OCI-LY7 (cell line): ENCODE measurements around the gene AEN. TPM values are rescaled to one million over a fixed set of nuclear protein-coding genes. Genes with fewer than 3 reads are reported as not detected.

Experiments used
- BruUV-seq: library from RNA; stranded (reverse); fragments of 400-500 nt; replicated peaks from 2 replicates; lab custom pipeline; 2021; lab: Mats Ljungman, UMichigan
- CTCF ChIA-PET: fragments of 300-600 bp; sonication (Branson Sonifier 250); formaldehyde crosslinking; loops from one replicate; lab custom pipeline; 2022; ENCODE audit warnings: antibody characterized with exemption; ENCODE audit not compliant: unreplicated experiment; lab: Charles Lee
- POLR2A ChIA-PET: fragments of 300-600 bp; sonication (Branson Sonifier 250); formaldehyde crosslinking; loops from one replicate; lab custom pipeline; 2022; ENCODE audit warnings: antibody characterized with exemption; lab: Charles Lee
- DNase-seq: peaks from one replicate; pipeline ENCODE4 v3.0.0-alpha.2; 2015; ENCODE audit warnings: low spot score
- H2AFZ ChIP-seq: fragments of 200-600 bp; sonication (generic), shearing (Covaris generic); 2 replicates; pipeline ENCODE4 v1.6.1; 2014; ENCODE audit warnings: mild to moderate bottlenecking, antibody characterized with exemption, low read length, moderate library complexity
- H3K27ac ChIP-seq: fragments of 200-600 bp; sonication (generic); 2 replicates; pipeline ENCODE4 v1.5.1; 2014; ENCODE audit warnings: mixed run types, low read depth, mild to moderate bottlenecking, moderate library complexity, low read length, inconsistent platforms; ENCODE audit not compliant: poor library complexity, severe bottlenecking
- H3K36me3 ChIP-seq: fragments of 200-600 bp; sonication (generic); 2 replicates; pipeline ENCODE4 v1.6.1; 2014; ENCODE audit warnings: mild to moderate bottlenecking, antibody characterized with exemption, low read length, moderate library complexity, mixed read lengths; ENCODE audit not compliant: insufficient read depth
- H3K4me1 ChIP-seq: fragments of 200-600 bp; sonication (generic); 2 replicates; pipeline ENCODE4 v1.5.1; 2014; ENCODE audit warnings: mild to moderate bottlenecking, low read length; ENCODE audit not compliant: insufficient read depth, poor library complexity, severe bottlenecking
- H3K4me2 ChIP-seq: fragments of 200-600 bp; sonication (generic); 2 replicates; pipeline ENCODE4 v1.6.1; 2014; ENCODE audit warnings: mild to moderate bottlenecking, low read length
- H3K4me3 ChIP-seq: fragments of 200-600 bp; sonication (generic); 2 replicates; pipeline ENCODE4 v1.5.1; 2014; ENCODE audit warnings: mild to moderate bottlenecking, low read depth, low read length; ENCODE audit not compliant: poor library complexity, severe bottlenecking
- H3K79me2 ChIP-seq: fragments of 200-600 bp; sonication (generic); 2 replicates; pipeline ENCODE4 v1.6.1; 2016; ENCODE audit warnings: low read depth, mild to moderate bottlenecking, low read length, moderate library complexity, mixed read lengths; ENCODE audit not compliant: insufficient read depth
- H3K9me2 ChIP-seq: fragments of 200-600 bp; sonication (generic); 2 replicates; pipeline ENCODE4 v1.6.1; 2016; ENCODE audit warnings: mild to moderate bottlenecking, low read length, mixed read lengths; ENCODE audit not compliant: insufficient read depth
- H3K9me3 ChIP-seq: fragments of 200-600 bp; sonication (generic); 2 replicates; pipeline ENCODE4 v1.6.1; 2014; ENCODE audit warnings: mild to moderate bottlenecking, mixed run types, low read length, mixed read lengths
- H4K20me1 ChIP-seq: fragments of 200-600 bp; sonication (generic); 2 replicates; pipeline ENCODE4 v1.6.1; 2014; ENCODE audit warnings: mild to moderate bottlenecking, antibody characterized with exemption, low read length, moderate library complexity, mixed read lengths; ENCODE audit not compliant: insufficient read depth
- CTCF ChIP-seq: fragments of 200-600 bp; sonication (generic); conservative IDR thresholded peaks from 2 replicates; pipeline ENCODE4 v1.5.1; 2014; ENCODE audit warnings: mild to moderate bottlenecking, antibody characterized with exemption, low read length, moderate library complexity, mixed read lengths
- EZH2phosphoT487 ChIP-seq: fragments of 200-600 bp; sonication (generic); IDR thresholded peaks from 2 replicates; pipeline ENCODE4 v1.6.1; 2018; ENCODE audit warnings: low read depth, borderline replicate concordance, mild to moderate bottlenecking, mixed run types, antibody characterized with exemption, low read length, moderate library complexity, mixed read lengths
- intact Hi-C: fragments of 100-400 bp; cut with micrococcal nuclease; formaldehyde crosslinking; loops from one replicate; pipeline ENCODE4 v1.10.0; 2022; ENCODE audit not compliant: unreplicated experiment
- total RNA-seq, 2 experiments: library from RNA; depleted of rRNA in 1 of 2; stranded (reverse); fragments of >200 nt in 1 of 2; shearing (Covaris generic) in 1 of 2; gene quantifications; 2 replicates each; pipeline ENCODE4 v1.2.3, GENCODE V29; 2014 to 2022

AEN gene
- total RNA-seq, 2 experiments from 2014 or later, result 43.1 to 66.6 TPM

- no TSS peak for BruUV-seq
- peaks cover 65% of the 10 kb centered on the region for H3K79me2 ChIP-seq
- intact Hi-C loops, result no loop called here
- peak overlapping the region; percentile 17 for H3K4me3 ChIP-seq
- H3K9me2 ChIP-seq, result no peaks in the 10 kb centered on the region
- ChIA-PET CTCF (interaction anchor here (0.8 kb wide), 1 partner anchor 11 kb away, joined by 3 read pairs; no protein-coding TSS in a partner anchor), POLR2A (interaction anchor here (1.2 to 1.5 kb wide), 3 partner anchors 10 to 24 kb away, joined by 4 to 6 read pairs (median 4); no protein-coding TSS in a partner anchor)
- peaks cover 5% of the 10 kb centered on the region; the same call in 1 of the 2 replicates for H4K20me1 ChIP-seq
- no peak for DNase-seq
- peaks cover 69% of the 10 kb centered on the region for H3K36me3 ChIP-seq
- H3K4me1 ChIP-seq, result peaks cover 74% of the 10 kb centered on the region
- peak overlapping the region; percentile 97 for H3K27ac ChIP-seq
- H3K9me3 ChIP-seq, result no peaks in the 10 kb centered on the region
- H3K4me2 ChIP-seq, result peak overlapping the region; percentile 97
- TF ChIP-seq CTCF, result no peak
- no peak overlapping the region for H2AFZ ChIP-seq
Observed at GRCh38 chr15:88634449-88634848, 13.3 kb downstream of the AEN start.

GRCh38 chr15:88635318-88635717 is 14.2 kb downstream of the AEN start:
- DNase-seq, result peak; percentile 86
- H2AFZ ChIP-seq, result peak overlapping the region; percentile 14; the same call in 1 of the 2 replicates
- no peaks in the 10 kb centered on the region for H4K20me1 ChIP-seq
- no peaks in the 10 kb centered on the region for H3K9me3 ChIP-seq
- H3K4me1 ChIP-seq, result peaks cover 74% of the 10 kb centered on the region
- peak overlapping the region; percentile 58 for H3K4me3 ChIP-seq
- H3K36me3 ChIP-seq, result peaks cover 66% of the 10 kb centered on the region
- intact Hi-C loops, result no loop called here
- H3K4me2 ChIP-seq, result peak overlapping the region; percentile 97
- peak overlapping the region; percentile 97 for H3K27ac ChIP-seq
- H3K9me2 ChIP-seq, result no peaks in the 10 kb centered on the region
- peaks cover 67% of the 10 kb centered on the region for H3K79me2 ChIP-seq
- no peak for TF ChIP-seq CTCF
- no peak for TF ChIP-seq EZH2phosphoT487
- POLR2A ChIA-PET, result interaction anchor here (0.5 to 1.7 kb wide), 7 partner anchors 8 to 710 kb away, joined by 3 to 8 read pairs (median 4); no protein-coding TSS in a partner anchor
- no TSS peak for BruUV-seq
- CTCF ChIA-PET, result interaction anchor here (0.5 to 0.8 kb wide), 2 partner anchors 10 to 382 kb away, joined by 3 read pairs; no protein-coding TSS in a partner anchor

GRCh38 chr15:88636050-88636449 is 14.9 kb downstream of the AEN start:
- H4K20me1 ChIP-seq, result no peaks in the 10 kb centered on the region
- peak overlapping the region; percentile 58 for H3K4me3 ChIP-seq
- peaks cover 66% of the 10 kb centered on the region for H3K36me3 ChIP-seq
- H3K4me1 ChIP-seq, result peaks cover 80% of the 10 kb centered on the region
- no peaks in the 10 kb centered on the region for H3K9me3 ChIP-seq
- BruUV-seq, result no TSS peak
- no peaks in the 10 kb centered on the region for H3K9me2 ChIP-seq
- CTCF ChIA-PET, result interaction anchor here (0.5 kb wide), 1 partner anchor 381 kb away, joined by 3 read pairs; no protein-coding TSS in a partner anchor
- POLR2A ChIA-PET, result interaction anchor here (0.7 to 1.7 kb wide), 5 partner anchors 7 to 23 kb away, joined by 3 to 8 read pairs (median 4); no protein-coding TSS in a partner anchor
- H3K27ac ChIP-seq, result peak overlapping the region; percentile 97
- intact Hi-C loops, result no loop called here
- peaks cover 68% of the 10 kb centered on the region for H3K79me2 ChIP-seq
- H2AFZ ChIP-seq, result no peak overlapping the region
- no peak for TF ChIP-seq CTCF
- no peak for TF ChIP-seq EZH2phosphoT487
- DNase-seq, result no peak
- H3K4me2 ChIP-seq, result peak overlapping the region; percentile 97
